D721Med (cell line): ENCODE data around the gene ITGB8.
"Not testable (repeated sequence)": the region's sequence is repeated elsewhere in the genome, so short reads cannot be mapped to it uniquely, and the experiment has no call there.

Experiments
- DNase-seq: peaks from one replicate; pipeline ENCODE4 v3.0.0; 2011; ENCODE audit warnings: low spot score; ENCODE audit not compliant: insufficient read length
- FAIRE-seq: peaks from 2 replicates; lab custom pipeline; 2011; peaks lifted over from hg19 to GRCh38; lab: Jason Lieb, UNC
- TF ChIP-seq, protein P1 (sequence below): IDR thresholded peaks from 2 replicates; pipeline ENCODE4 v1.5.1; 2012; ENCODE audit warnings: mild to moderate bottlenecking, control low read depth; ENCODE audit not compliant: insufficient read depth; ENCODE audit errors: missing control alignments

Gene ITGB8

DNA sequence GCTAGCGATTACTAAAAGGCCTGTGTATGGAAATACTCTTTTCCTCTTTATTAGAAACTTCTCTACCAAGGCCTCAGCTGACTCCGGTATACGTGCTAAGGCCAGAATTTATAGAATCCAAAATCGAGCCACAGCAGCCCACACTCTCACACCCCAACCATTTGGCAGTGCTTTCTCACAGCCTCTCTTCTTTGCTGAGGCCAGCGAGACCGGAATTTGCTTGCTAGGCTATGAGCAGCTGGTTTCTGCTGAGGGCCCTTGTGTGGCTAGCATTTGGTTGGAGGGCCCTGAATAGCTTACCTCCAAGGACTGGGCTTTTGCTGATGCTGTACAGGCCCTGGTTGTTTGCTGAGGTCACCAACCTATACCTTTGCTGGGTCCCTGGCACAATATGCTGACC is 46.1 kb downstream of the ITGB8 start:
- TF ChIP-seq, protein P1, sequence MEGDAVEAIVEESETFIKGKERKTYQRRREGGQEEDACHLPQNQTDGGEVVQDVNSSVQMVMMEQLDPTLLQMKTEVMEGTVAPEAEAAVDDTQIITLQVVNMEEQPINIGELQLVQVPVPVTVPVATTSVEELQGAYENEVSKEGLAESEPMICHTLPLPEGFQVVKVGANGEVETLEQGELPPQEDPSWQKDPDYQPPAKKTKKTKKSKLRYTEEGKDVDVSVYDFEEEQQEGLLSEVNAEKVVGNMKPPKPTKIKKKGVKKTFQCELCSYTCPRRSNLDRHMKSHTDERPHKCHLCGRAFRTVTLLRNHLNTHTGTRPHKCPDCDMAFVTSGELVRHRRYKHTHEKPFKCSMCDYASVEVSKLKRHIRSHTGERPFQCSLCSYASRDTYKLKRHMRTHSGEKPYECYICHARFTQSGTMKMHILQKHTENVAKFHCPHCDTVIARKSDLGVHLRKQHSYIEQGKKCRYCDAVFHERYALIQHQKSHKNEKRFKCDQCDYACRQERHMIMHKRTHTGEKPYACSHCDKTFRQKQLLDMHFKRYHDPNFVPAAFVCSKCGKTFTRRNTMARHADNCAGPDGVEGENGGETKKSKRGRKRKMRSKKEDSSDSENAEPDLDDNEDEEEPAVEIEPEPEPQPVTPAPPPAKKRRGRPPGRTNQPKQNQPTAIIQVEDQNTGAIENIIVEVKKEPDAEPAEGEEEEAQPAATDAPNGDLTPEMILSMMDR = no peak
- DNase-seq = no peak
- no peak for FAIRE-seq

DNA sequence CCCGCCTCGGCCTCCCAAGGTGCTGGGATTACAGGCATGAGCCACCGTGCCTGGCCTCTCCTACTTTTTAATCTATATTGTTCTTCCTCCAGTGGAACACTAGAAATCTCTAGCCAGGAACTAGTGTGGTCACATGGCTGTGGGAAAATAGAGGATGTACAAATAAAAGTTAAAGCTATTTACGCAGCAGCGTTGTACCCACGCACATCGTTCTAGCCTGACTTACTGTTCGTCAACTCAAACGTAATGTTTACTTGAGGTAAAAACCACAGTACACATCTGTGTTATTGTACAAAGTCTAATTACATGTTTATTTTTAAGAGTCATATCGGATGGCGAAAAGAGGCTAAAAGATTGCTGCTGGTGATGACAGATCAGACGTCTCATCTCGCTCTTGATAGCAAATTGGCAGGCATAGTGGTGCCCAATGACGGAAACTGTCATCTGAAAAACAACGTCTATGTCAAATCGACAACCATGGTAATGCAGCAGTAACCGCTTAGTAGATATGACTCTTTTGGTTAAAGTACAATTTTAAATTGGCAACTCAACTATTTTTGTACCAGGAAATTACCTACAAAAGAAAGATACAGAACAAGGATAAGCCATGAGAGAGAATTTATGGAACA is 50.8 kb downstream of the ITGB8 start:
- DNase-seq = no peak
- TF ChIP-seq, protein P1 = no peak
- no peak for FAIRE-seq

DNA sequence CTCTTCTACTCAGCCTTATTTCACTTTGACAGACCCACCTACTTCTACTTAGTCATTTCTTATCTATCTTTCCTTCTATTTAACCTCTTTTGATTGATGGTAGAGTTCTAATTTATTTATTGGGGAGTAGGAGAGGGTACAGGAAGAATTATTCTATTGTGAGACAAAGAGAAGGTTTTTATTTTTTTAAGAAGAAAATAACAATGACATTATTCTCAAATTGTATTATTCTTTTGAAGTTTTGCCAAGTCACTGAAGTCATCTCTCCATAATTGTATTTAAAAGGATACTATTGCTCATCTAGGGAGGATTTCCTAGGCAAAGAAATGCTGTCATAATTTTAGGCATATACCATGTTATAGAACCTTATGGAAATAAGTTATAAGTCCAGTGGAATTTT is 52.7 kb downstream of the ITGB8 start:
- DNase-seq (no peak), FAIRE-seq (no peak)
- TF ChIP-seq, protein P1 = no peak

- TF ChIP-seq, protein P1 = no peak
- DNase-seq (no peak), FAIRE-seq (no peak)
Observed at GRCh38 chr7:20385126-20385525, 54.4 kb downstream of the ITGB8 start.

- TF ChIP-seq, protein P1 = no peak
- DNase-seq (no peak), FAIRE-seq (no peak)
Observed at GRCh38 chr7:20388084-20388483, 57.4 kb downstream of the ITGB8 start.

GRCh38 chr7:20389192-20389591 is 58.5 kb downstream of the ITGB8 start:
- not testable (repeated sequence) for DNase-seq, FAIRE-seq

DNA sequence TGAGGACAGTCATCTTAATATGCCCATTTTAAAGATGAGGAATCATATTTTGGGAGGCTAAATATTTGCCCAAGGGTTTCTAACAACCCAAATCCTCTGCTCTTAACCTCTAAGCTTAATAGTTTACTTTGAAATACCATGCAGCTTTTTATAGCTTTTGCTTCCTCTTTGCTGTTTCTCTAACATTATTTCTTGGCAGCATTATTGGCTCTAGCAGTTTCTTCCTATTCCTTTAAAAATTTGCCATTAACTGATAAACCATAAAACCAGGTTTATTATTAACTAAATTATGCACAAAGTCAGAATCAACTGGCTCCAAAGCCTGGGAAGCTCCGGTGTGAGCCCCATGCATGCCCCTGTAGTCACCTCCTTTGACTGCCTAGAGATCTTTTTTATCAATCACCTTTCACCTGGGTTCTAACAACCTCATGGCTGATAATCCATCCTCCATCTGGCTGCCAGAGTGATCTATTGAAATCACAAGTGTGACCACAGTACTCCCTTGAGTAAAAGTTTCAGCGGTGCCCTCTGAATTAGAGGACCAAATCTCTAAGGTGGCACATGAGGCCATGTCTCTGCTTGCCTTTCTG is 62.4 kb downstream of the ITGB8 start:
- FAIRE-seq = no peak
- no peak for DNase-seq
- TF ChIP-seq, protein P1 = no peak
